K562 (cell line): Measurements from ENCODE around the gene KPTN. TPM values are rescaled to one million over a fixed set of nuclear protein-coding genes. Genes with fewer than 3 reads are reported as not detected.
A peak's percentile ranks its signal among the peaks of the same experiment; 100 is the strongest.

ENCODE experiments used
- ATF1 ChIP-seq, 2 experiments: fragments of 450-650 bp in 1 of 2; IDR thresholded peaks; 2 replicates each; pipeline ENCODE4 v1.6.1; 2016; ENCODE audit warnings: missing compliant biosample characterization in 1 of 2, missing genetic modification characterization in 1 of 2
- CBX1 ChIP-seq: sonication (generic); IDR thresholded peaks from 2 replicates; pipeline ENCODE4 v1.6.1; 2016; ENCODE audit warnings: antibody characterized with exemption, low read depth, mild to moderate bottlenecking
- CBX5 ChIP-seq: IDR thresholded peaks from 2 replicates; pipeline ENCODE4 v1.6.1; 2014; ENCODE audit warnings: low read depth, borderline replicate concordance
- FIP1L1 ChIP-seq: fragments of 200-400 bp; formaldehyde crosslinking; IDR thresholded peaks from 2 replicates; pipeline ENCODE4 v1.6.1; 2018; ENCODE audit warnings: mild to moderate bottlenecking, low read depth, low read length; ENCODE audit not compliant: poor library complexity, severe bottlenecking
- KDM4B ChIP-seq, 2 experiments: fragments of 450-650 bp in 1 of 2; sonication (generic) in 1 of 2; IDR thresholded peaks; 2 replicates each; pipeline ENCODE4 v1.6.1; 2016 to 2017; ENCODE audit warnings: borderline replicate concordance in 2 of 2, antibody characterized with exemption in 1 of 2, low read depth in 1 of 2, mild to moderate bottlenecking in 1 of 2
- KHSRP ChIP-seq: fragments of 450-650 bp; IDR thresholded peaks from 2 replicates; pipeline ENCODE4 v1.6.1; 2017
- KLF16 ChIP-seq: IDR thresholded peaks from 2 replicates; pipeline ENCODE4 v1.6.1; 2016; ENCODE audit warnings: antibody characterized with exemption
- MBD2 ChIP-seq: sonication (generic); IDR thresholded peaks from 2 replicates; pipeline ENCODE4 v1.6.1; 2016; ENCODE audit warnings: low read depth, borderline replicate concordance
- MYC ChIP-seq, 2 experiments: fragments of 250-450 bp in 1 of 2; sonication (Bioruptor Pico) in 1 of 2; IDR thresholded peaks; 2 replicates each; pipeline versions ENCODE4 v1.5.1 to v1.6.1; 2012 to 2021; ENCODE audit warnings: low read depth in 2 of 2, borderline replicate concordance in 1 of 2, improper control_type of control experiment in 1 of 2, low read length in 1 of 2, mild to moderate bottlenecking in 1 of 2, moderate library complexity in 1 of 2
- NCOA6 ChIP-seq: fragments of 450-650 bp; IDR thresholded peaks from 2 replicates; pipeline ENCODE4 v1.6.1; 2017; ENCODE audit warnings: mild to moderate bottlenecking
- NELFE ChIP-seq: IDR thresholded peaks from 2 replicates; pipeline ENCODE4 v1.6.1; 2011; ENCODE audit warnings: mild to moderate bottlenecking; ENCODE audit not compliant: insufficient read depth, insufficient read length
- NRF1 ChIP-seq, 2 experiments: fragments of 450-650 bp; IDR thresholded peaks in 1 of 2; conservative IDR thresholded peaks in 1 of 2; 2 replicates each; pipeline ENCODE4 v1.6.1; 2014; ENCODE audit warnings: mild to moderate bottlenecking in 2 of 2
- RBM17 ChIP-seq: fragments of 200-400 bp; formaldehyde crosslinking; IDR thresholded peaks from 2 replicates; pipeline ENCODE4 v1.6.1; 2017; ENCODE audit warnings: low read depth, mild to moderate bottlenecking, low read length, borderline replicate concordance
- SAP30 ChIP-seq: fragments of 200-600 bp; sonication (generic); IDR thresholded peaks from 2 replicates; pipeline ENCODE4 v1.6.1; 2012; ENCODE audit warnings: borderline replicate concordance, low read depth, mild to moderate bottlenecking, moderate library complexity, low read length, control low read depth, inconsistent platforms; ENCODE audit not compliant: insufficient read depth, poor library complexity, severe bottlenecking
- SMARCC2 ChIP-seq: fragments of 450-650 bp; IDR thresholded peaks from 2 replicates; pipeline ENCODE4 v1.6.1; 2017; ENCODE audit warnings: antibody characterized with exemption, moderate library complexity, mild to moderate bottlenecking, low read depth
- TBP ChIP-seq: optimal IDR thresholded peaks from 2 replicates; pipeline ENCODE3; 2011; ENCODE audit warnings: low read depth, low read length, improper control_type of control experiment
- TEAD1 ChIP-seq, 2 experiments: fragments of 450-650 bp in 1 of 2; sonication (generic) in 1 of 2; formaldehyde crosslinking; IDR thresholded peaks; 2 replicates each; pipeline versions ENCODE4 v1.4.0 to v1.8.0; 2020 to 2022; ENCODE audit warnings: mild to moderate bottlenecking in 2 of 2, missing genetic modification reagents in 1 of 2
- TRIM28 ChIP-seq: fragments of 450-650 bp; IDR thresholded peaks from 2 replicates; pipeline ENCODE4 v1.6.1; 2017
- ZBTB43 ChIP-seq: sonication (generic); formaldehyde crosslinking; IDR thresholded peaks from 2 replicates; pipeline ENCODE4 v1.8.0; 2023; ENCODE audit warnings: mild to moderate bottlenecking, missing genetic modification reagents
- ZKSCAN3 ChIP-seq: fragments of 250-450 bp; sonication (Bioruptor Pico); IDR thresholded peaks from 2 replicates; pipeline ENCODE4 v1.4.0; 2020
- ZNF140 ChIP-seq: fragments of 250-450 bp; sonication (Bioruptor Pico); IDR thresholded peaks from 2 replicates; pipeline ENCODE4 v1.8.0; 2021; ENCODE audit warnings: moderate library complexity, mild to moderate bottlenecking, inconsistent platforms
- polyA plus RNA-seq, 8 experiments: library from polyadenylated mRNA; depleted of rRNA in 4 of 8; stranded (reverse) in 5 of 8; unstranded in 3 of 8; fragments of >200 nt; fragmentation: Nextera tagmentation in 2 of 8; fragmentation: Illumina TruSeq in 1 of 8; extraction: Ambion mirVana in 2 of 8; extraction: Trizol in 1 of 8; gene quantifications; 2 replicates each; pipeline versions ENCODE4 v1.2.1 to v1.2.3, GENCODE V29; 2011 to 2014; ENCODE audit warnings: inconsistent platforms in 1 of 8, missing spikeins in 1 of 8
- total RNA-seq, 7 experiments: library from RNA; depleted of rRNA in 6 of 7; stranded (reverse); fragments of >200 nt in 6 of 7; fragmentation: Illumina TruSeq in 2 of 7; extraction: Trizol in 2 of 7; gene quantifications; 2 replicates each; pipeline versions ENCODE4 v1.2.1 to v1.2.3, GENCODE V29; 2011 to 2021; ENCODE audit warnings: low replicate concordance in 1 of 7
- TF ChIP-seq, protein P1 (sequence below): fragments of 250-450 bp; sonication (Bioruptor Pico); IDR thresholded peaks from 2 replicates; pipeline ENCODE4 v1.9.0; 2021; ENCODE audit warnings: mild to moderate bottlenecking, inconsistent platforms
- TF ChIP-seq, protein P2 (sequence below): sonication (generic); formaldehyde crosslinking; IDR thresholded peaks from 2 replicates; pipeline ENCODE4 v1.4.0; 2020; ENCODE audit warnings: mild to moderate bottlenecking, missing genetic modification reagents

Gene KPTN
- total and polyA plus RNA-seq, 9 of the 15 experiments (the other 6 are each of a cell fraction or from before 2014, with no cell fraction given): 0.56 to 18.2 (median 8.5) TPM

DNA sequence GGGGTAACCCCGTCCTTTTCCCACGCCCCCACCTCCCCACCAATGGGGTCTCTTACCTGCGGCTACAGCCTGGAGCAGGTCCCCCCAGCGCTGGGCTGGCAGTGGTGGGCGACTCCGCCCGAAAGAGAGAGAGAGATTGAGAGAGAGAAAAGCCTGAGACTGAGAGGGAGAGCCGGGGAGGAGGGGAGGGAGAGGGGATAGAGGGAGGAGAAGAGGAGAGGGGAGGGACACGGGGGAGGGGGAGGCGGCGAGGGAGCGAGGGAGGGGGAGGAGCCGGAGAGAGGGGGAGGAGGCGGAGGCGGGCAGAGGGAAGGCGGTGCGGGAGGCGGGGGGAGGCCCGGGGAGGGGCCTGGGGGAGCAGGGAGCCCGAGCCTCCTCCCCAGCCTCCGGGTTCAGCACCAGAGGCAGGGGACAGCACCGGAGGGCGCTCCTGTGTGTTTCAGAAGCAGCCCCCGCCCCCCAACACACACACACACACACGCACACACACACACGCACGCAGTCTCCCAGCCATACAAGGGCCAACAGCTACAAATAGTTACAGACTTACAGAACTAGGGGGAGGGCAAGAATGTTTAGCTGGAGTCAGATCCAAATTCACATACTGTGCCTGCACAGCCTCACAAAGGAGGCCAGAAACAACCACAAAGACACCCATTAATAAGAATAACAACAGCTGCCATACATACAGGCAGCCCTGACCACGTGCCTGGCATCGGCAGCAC lies 12.1 kb downstream of the KPTN start, which contains the start of gene SLC8A2 (continued):
- TF ChIP-seq CBX1 (0 out of 2 replicates have a peak, but pooled peaks have one; percentile 50), FIP1L1 (no peak), SMARCC2 (no peak), KDM4B (IDR thresholded peaks at IDR 0.05; ENCODE audit: borderline replicate concordance in 2 of 2, low read depth in 1 of 2) (no peak), NCOA6 (no peak), KLF16 (no peak), NRF1 (conservative IDR thresholded peaks at IDR 0.05 in 1 of 2, IDR thresholded peaks at IDR 0.05 in 1 of 2) (no peak), NELFE (no peak), MBD2 (no peak), TEAD1 (CRISPR knock-in tag; IDR thresholded peaks at IDR 0.05) (peak in 1 of 2 experiments; percentile 84; a peak in 1 of 4 replicates), CBX5 (no peak), ATF1 (CRISPR knock-in tag; IDR thresholded peaks at IDR 0.05) (no peak), ATF1 (tag; IDR thresholded peaks at IDR 0.05) (no peak), ZKSCAN3 (CRISPR knock-in tag) (no peak), ZBTB43 (CRISPR knock-in tag) (0 out of 2 replicates have a peak, but pooled peaks have one; percentile 78), KHSRP (no peak), SAP30 (peak; percentile 53), TRIM28 (no peak), RBM17 (no peak), ZNF140 (CRISPR knock-in tag) (no peak), MYC (IDR thresholded peaks at IDR 0.05; ENCODE audit: low read depth, low read length) (no peak; the same call in 1 of the 2 replicates), MYC (CRISPR knock-in tag; IDR thresholded peaks at IDR 0.05; ENCODE audit: borderline replicate concordance, low read depth) (no peak), TBP (no peak)
- TF ChIP-seq, protein P1, sequence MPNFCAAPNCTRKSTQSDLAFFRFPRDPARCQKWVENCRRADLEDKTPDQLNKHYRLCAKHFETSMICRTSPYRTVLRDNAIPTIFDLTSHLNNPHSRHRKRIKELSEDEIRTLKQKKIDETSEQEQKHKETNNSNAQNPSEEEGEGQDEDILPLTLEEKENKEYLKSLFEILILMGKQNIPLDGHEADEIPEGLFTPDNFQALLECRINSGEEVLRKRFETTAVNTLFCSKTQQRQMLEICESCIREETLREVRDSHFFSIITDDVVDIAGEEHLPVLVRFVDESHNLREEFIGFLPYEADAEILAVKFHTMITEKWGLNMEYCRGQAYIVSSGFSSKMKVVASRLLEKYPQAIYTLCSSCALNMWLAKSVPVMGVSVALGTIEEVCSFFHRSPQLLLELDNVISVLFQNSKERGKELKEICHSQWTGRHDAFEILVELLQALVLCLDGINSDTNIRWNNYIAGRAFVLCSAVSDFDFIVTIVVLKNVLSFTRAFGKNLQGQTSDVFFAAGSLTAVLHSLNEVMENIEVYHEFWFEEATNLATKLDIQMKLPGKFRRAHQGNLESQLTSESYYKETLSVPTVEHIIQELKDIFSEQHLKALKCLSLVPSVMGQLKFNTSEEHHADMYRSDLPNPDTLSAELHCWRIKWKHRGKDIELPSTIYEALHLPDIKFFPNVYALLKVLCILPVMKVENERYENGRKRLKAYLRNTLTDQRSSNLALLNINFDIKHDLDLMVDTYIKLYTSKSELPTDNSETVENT (CRISPR knock-in tag): no peak
- TF ChIP-seq, protein P2, sequence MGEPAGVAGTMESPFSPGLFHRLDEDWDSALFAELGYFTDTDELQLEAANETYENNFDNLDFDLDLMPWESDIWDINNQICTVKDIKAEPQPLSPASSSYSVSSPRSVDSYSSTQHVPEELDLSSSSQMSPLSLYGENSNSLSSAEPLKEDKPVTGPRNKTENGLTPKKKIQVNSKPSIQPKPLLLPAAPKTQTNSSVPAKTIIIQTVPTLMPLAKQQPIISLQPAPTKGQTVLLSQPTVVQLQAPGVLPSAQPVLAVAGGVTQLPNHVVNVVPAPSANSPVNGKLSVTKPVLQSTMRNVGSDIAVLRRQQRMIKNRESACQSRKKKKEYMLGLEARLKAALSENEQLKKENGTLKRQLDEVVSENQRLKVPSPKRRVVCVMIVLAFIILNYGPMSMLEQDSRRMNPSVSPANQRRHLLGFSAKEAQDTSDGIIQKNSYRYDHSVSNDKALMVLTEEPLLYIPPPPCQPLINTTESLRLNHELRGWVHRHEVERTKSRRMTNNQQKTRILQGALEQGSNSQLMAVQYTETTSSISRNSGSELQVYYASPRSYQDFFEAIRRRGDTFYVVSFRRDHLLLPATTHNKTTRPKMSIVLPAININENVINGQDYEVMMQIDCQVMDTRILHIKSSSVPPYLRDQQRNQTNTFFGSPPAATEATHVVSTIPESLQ (CRISPR knock-in tag): 0 out of 2 replicates have a peak, but pooled peaks have one; percentile 58
